ENCODE measurements around the gene UCP2.

UCP2 gene

GRCh38 chr11:73982595-73982989 lies at the start of gene UCP2:
TSS of gene UCP2 (minus strand) at chr11:73982843. CDS start at chr11:73978378, 4,465 bp downstream.
- H3K27me3 ChIP-seq (ENCODE audit: control insufficient read depth, insufficient read depth, low read length), result no peaks in the 10 kb centered on the region
- H3K4me3 ChIP-seq (ENCODE audit: low read depth, low read length), result peak within 1 kb of the TSS; percentile 98
- no peaks in the 10 kb centered on the region for H3K9me3 ChIP-seq (ENCODE audit: control insufficient read depth, insufficient read depth, low read length)
- peaks cover 15% of the 10 kb centered on the region for H3K36me3 ChIP-seq (ENCODE audit: control insufficient read depth, insufficient read depth, low read length)
- peaks cover 19% of the 10 kb centered on the region for H3K4me1 ChIP-seq (ENCODE audit: control insufficient read depth, insufficient read depth, low read length)
- H3K9ac ChIP-seq (ENCODE audit: low read depth, low read length), result peak within 1 kb of the TSS; percentile 74

- Histone ChIP-seq H3K9me3 (ENCODE audit: control insufficient read depth, insufficient read depth, low read length) (no peaks in the 10 kb centered on the region), H3K4me1 (ENCODE audit: control insufficient read depth, insufficient read depth, low read length) (no peaks in the 10 kb centered on the region), H3K36me3 (ENCODE audit: control insufficient read depth, insufficient read depth, low read length) (peaks cover 11% of the 10 kb centered on the region), H3K9ac (ENCODE audit: low read depth, low read length) (no peak overlapping the region), H3K27me3 (ENCODE audit: control insufficient read depth, insufficient read depth, low read length) (no peaks in the 10 kb centered on the region), H3K4me3 (ENCODE audit: low read depth, low read length) (no peak overlapping the region)
These were observed 48.4 kb upstream of the UCP2 start for GRCh38 chr11:74030723-74031676.

- H3K36me3 ChIP-seq (ENCODE audit: control insufficient read depth, insufficient read depth, low read length), result no peaks in the 10 kb centered on the region
- H3K27me3 ChIP-seq (ENCODE audit: control insufficient read depth, insufficient read depth, low read length), result no peaks in the 10 kb centered on the region
- H3K9ac ChIP-seq (ENCODE audit: low read depth, low read length), result no peak overlapping the region
- H3K4me1 ChIP-seq (ENCODE audit: control insufficient read depth, insufficient read depth, low read length), result no peaks in the 10 kb centered on the region
- no peak overlapping the region for H3K4me3 ChIP-seq (ENCODE audit: low read depth, low read length)
- H3K9me3 ChIP-seq (ENCODE audit: control insufficient read depth, insufficient read depth, low read length), result no peaks in the 10 kb centered on the region
These were observed 43.0 kb upstream of the UCP2 start for GRCh38 chr11:74025467-74026166.

GRCh38 chr11:74024261-74025029 lies 41.8 kb upstream of the UCP2 start:
- Histone ChIP-seq H3K9ac (ENCODE audit: low read depth, low read length) (no peak overlapping the region), H3K4me3 (ENCODE audit: low read depth, low read length) (no peak overlapping the region), H3K9me3 (ENCODE audit: control insufficient read depth, insufficient read depth, low read length) (no peaks in the 10 kb centered on the region), H3K4me1 (ENCODE audit: control insufficient read depth, insufficient read depth, low read length) (no peaks in the 10 kb centered on the region), H3K36me3 (ENCODE audit: control insufficient read depth, insufficient read depth, low read length) (no peaks in the 10 kb centered on the region), H3K27me3 (ENCODE audit: control insufficient read depth, insufficient read depth, low read length) (no peaks in the 10 kb centered on the region)

GRCh38 chr11:74023276-74023675 lies 40.6 kb upstream of the UCP2 start:
- no peak overlapping the region for H3K4me3 ChIP-seq (ENCODE audit: low read depth, low read length)
- no peaks in the 10 kb centered on the region for H3K27me3 ChIP-seq (ENCODE audit: control insufficient read depth, insufficient read depth, low read length)
- no peak overlapping the region for H3K9ac ChIP-seq (ENCODE audit: low read depth, low read length)
- H3K9me3 ChIP-seq (ENCODE audit: control insufficient read depth, insufficient read depth, low read length), result no peaks in the 10 kb centered on the region
- H3K4me1 ChIP-seq (ENCODE audit: control insufficient read depth, insufficient read depth, low read length), result no peaks in the 10 kb centered on the region
- H3K36me3 ChIP-seq (ENCODE audit: control insufficient read depth, insufficient read depth, low read length), result no peaks in the 10 kb centered on the region

- no peaks in the 10 kb centered on the region for H3K27me3 ChIP-seq (ENCODE audit: control insufficient read depth, insufficient read depth, low read length)
- H3K9ac ChIP-seq (ENCODE audit: low read depth, low read length), result no peak overlapping the region
- no peaks in the 10 kb centered on the region for H3K4me1 ChIP-seq (ENCODE audit: control insufficient read depth, insufficient read depth, low read length)
- no peaks in the 10 kb centered on the region for H3K9me3 ChIP-seq (ENCODE audit: control insufficient read depth, insufficient read depth, low read length)
- no peak overlapping the region for H3K4me3 ChIP-seq (ENCODE audit: low read depth, low read length)
- no peaks in the 10 kb centered on the region for H3K36me3 ChIP-seq (ENCODE audit: control insufficient read depth, insufficient read depth, low read length)
These were observed 39.9 kb upstream of the UCP2 start for GRCh38 chr11:74022546-74022945.

- Histone ChIP-seq H3K4me3 (ENCODE audit: low read depth, low read length) (no peak overlapping the region), H3K9ac (ENCODE audit: low read depth, low read length) (no peak overlapping the region), H3K9me3 (ENCODE audit: control insufficient read depth, insufficient read depth, low read length) (no peaks in the 10 kb centered on the region), H3K4me1 (ENCODE audit: control insufficient read depth, insufficient read depth, low read length) (no peaks in the 10 kb centered on the region), H3K27me3 (ENCODE audit: control insufficient read depth, insufficient read depth, low read length) (no peaks in the 10 kb centered on the region), H3K36me3 (ENCODE audit: control insufficient read depth, insufficient read depth, low read length) (no peaks in the 10 kb centered on the region)
These were observed 39.4 kb upstream of the UCP2 start for GRCh38 chr11:74021998-74022397.

- peaks cover 2% of the 10 kb centered on the region for H3K36me3 ChIP-seq (ENCODE audit: control insufficient read depth, insufficient read depth, low read length)
- H3K9me3 ChIP-seq (ENCODE audit: control insufficient read depth, insufficient read depth, low read length), result no peaks in the 10 kb centered on the region
- no peak overlapping the region for H3K9ac ChIP-seq (ENCODE audit: low read depth, low read length)
- no peaks in the 10 kb centered on the region for H3K4me1 ChIP-seq (ENCODE audit: control insufficient read depth, insufficient read depth, low read length)
- H3K27me3 ChIP-seq (ENCODE audit: control insufficient read depth, insufficient read depth, low read length), result no peaks in the 10 kb centered on the region
- H3K4me3 ChIP-seq (ENCODE audit: low read depth, low read length), result no peak overlapping the region
These were observed 37.9 kb upstream of the UCP2 start for GRCh38 chr11:74020539-74020938.

- H3K9me3 ChIP-seq (ENCODE audit: control insufficient read depth, insufficient read depth, low read length), result no peaks in the 10 kb centered on the region
- H3K27me3 ChIP-seq (ENCODE audit: control insufficient read depth, insufficient read depth, low read length), result no peaks in the 10 kb centered on the region
- H3K36me3 ChIP-seq (ENCODE audit: control insufficient read depth, insufficient read depth, low read length), result peaks cover 2% of the 10 kb centered on the region
- H3K4me1 ChIP-seq (ENCODE audit: control insufficient read depth, insufficient read depth, low read length), result no peaks in the 10 kb centered on the region
- H3K4me3 ChIP-seq (ENCODE audit: low read depth, low read length), result no peak overlapping the region
- no peak overlapping the region for H3K9ac ChIP-seq (ENCODE audit: low read depth, low read length)
These were observed 37.2 kb upstream of the UCP2 start for GRCh38 chr11:74019860-74020259.

GRCh38 chr11:74019104-74019738 lies 36.6 kb upstream of the UCP2 start:
- H3K4me3 ChIP-seq (ENCODE audit: low read depth, low read length), result no peak overlapping the region
- H3K9me3 ChIP-seq (ENCODE audit: control insufficient read depth, insufficient read depth, low read length), result no peaks in the 10 kb centered on the region
- no peak overlapping the region for H3K9ac ChIP-seq (ENCODE audit: low read depth, low read length)
- peaks cover 2% of the 10 kb centered on the region for H3K36me3 ChIP-seq (ENCODE audit: control insufficient read depth, insufficient read depth, low read length)
- H3K4me1 ChIP-seq (ENCODE audit: control insufficient read depth, insufficient read depth, low read length), result no peaks in the 10 kb centered on the region
- no peaks in the 10 kb centered on the region for H3K27me3 ChIP-seq (ENCODE audit: control insufficient read depth, insufficient read depth, low read length)

- no peak overlapping the region for H3K4me3 ChIP-seq (ENCODE audit: low read depth, low read length)
- no peaks in the 10 kb centered on the region for H3K4me1 ChIP-seq (ENCODE audit: control insufficient read depth, insufficient read depth, low read length)
- no peak overlapping the region for H3K9ac ChIP-seq (ENCODE audit: low read depth, low read length)
- H3K9me3 ChIP-seq (ENCODE audit: control insufficient read depth, insufficient read depth, low read length), result no peaks in the 10 kb centered on the region
- no peaks in the 10 kb centered on the region for H3K27me3 ChIP-seq (ENCODE audit: control insufficient read depth, insufficient read depth, low read length)
- peaks cover 2% of the 10 kb centered on the region for H3K36me3 ChIP-seq (ENCODE audit: control insufficient read depth, insufficient read depth, low read length)
These were observed 35.8 kb upstream of the UCP2 start for GRCh38 chr11:74018331-74019005.
